KOPT-K1 (cell line): ENCODE measurements around the gene RASA2.

Source experiments
- H3K27ac ChIP-seq: fragments of 200-600 bp; sonication (generic); 2 replicates; pipeline ENCODE4 v1.5.1; 2016; ENCODE audit warnings: antibody characterized with exemption, mild to moderate bottlenecking, low read depth, low read length; ENCODE audit not compliant: poor library complexity, severe bottlenecking
- H3K36me3 ChIP-seq: fragments of 200-600 bp; sonication (generic); 2 replicates; pipeline ENCODE4 v1.5.1; 2017; ENCODE audit warnings: antibody characterized with exemption, mild to moderate bottlenecking, low read length, moderate library complexity; ENCODE audit not compliant: insufficient read depth
- H3K9me3 ChIP-seq: fragments of 200-600 bp; sonication (generic); 2 replicates; pipeline ENCODE4 v1.5.1; 2017; ENCODE audit warnings: antibody characterized with exemption, low read length, mild to moderate bottlenecking; ENCODE audit not compliant: insufficient read depth, poor library complexity, severe bottlenecking

RASA2 gene

GRCh38 chr3:141499284-141499683 lies 12.5 kb downstream of the RASA2 start:
- Histone ChIP-seq H3K27ac (peak overlapping the region; percentile 67), H3K9me3 (peaks cover 9% of the 10 kb centered on the region), H3K36me3 (peaks cover 20% of the 10 kb centered on the region)

GRCh38 chr3:141499965-141500364 lies 13.1 kb downstream of the RASA2 start:
- H3K9me3 ChIP-seq = peaks cover 9% of the 10 kb centered on the region
- H3K27ac ChIP-seq = peak overlapping the region; percentile 67
- H3K36me3 ChIP-seq = peaks cover 26% of the 10 kb centered on the region

GRCh38 chr3:141500397-141500796 lies 13.6 kb downstream of the RASA2 start:
- Histone ChIP-seq H3K9me3 (peaks cover 6% of the 10 kb centered on the region), H3K27ac (peak overlapping the region; percentile 67), H3K36me3 (peaks cover 29% of the 10 kb centered on the region)

GRCh38 chr3:141505166-141505565 lies 18.3 kb downstream of the RASA2 start:
- H3K9me3 ChIP-seq = no peaks in the 10 kb centered on the region
- H3K27ac ChIP-seq = no peak overlapping the region
- peaks cover 29% of the 10 kb centered on the region for H3K36me3 ChIP-seq

- Histone ChIP-seq H3K9me3 (no peaks in the 10 kb centered on the region), H3K27ac (no peak overlapping the region), H3K36me3 (peaks cover 29% of the 10 kb centered on the region)
Measured at GRCh38 chr3:141506071-141506470, 19.2 kb downstream of the RASA2 start.

GRCh38 chr3:141507392-141508066 lies 20.7 kb downstream of the RASA2 start:
- no peaks in the 10 kb centered on the region for H3K9me3 ChIP-seq
- H3K27ac ChIP-seq = peak overlapping the region; percentile 7
- peaks cover 25% of the 10 kb centered on the region for H3K36me3 ChIP-seq

- Histone ChIP-seq H3K9me3 (no peaks in the 10 kb centered on the region), H3K36me3 (peaks cover 27% of the 10 kb centered on the region), H3K27ac (no peak overlapping the region)
Measured at GRCh38 chr3:141508067-141508436, 21.2 kb downstream of the RASA2 start.

GRCh38 chr3:141511361-141511760 lies 24.5 kb downstream of the RASA2 start:
- Histone ChIP-seq H3K9me3 (no peaks in the 10 kb centered on the region), H3K36me3 (peaks cover 35% of the 10 kb centered on the region), H3K27ac (no peak overlapping the region)

GRCh38 chr3:141514382-141514781 lies 27.6 kb downstream of the RASA2 start:
- H3K9me3 ChIP-seq = peaks cover 11% of the 10 kb centered on the region
- peaks cover 64% of the 10 kb centered on the region for H3K36me3 ChIP-seq
- no peak overlapping the region for H3K27ac ChIP-seq

- peaks cover 88% of the 10 kb centered on the region for H3K36me3 ChIP-seq
- H3K27ac ChIP-seq = no peak overlapping the region
- H3K9me3 ChIP-seq = peaks cover 11% of the 10 kb centered on the region
Measured at GRCh38 chr3:141519587-141519986, 32.8 kb downstream of the RASA2 start.

GRCh38 chr3:141521781-141522180 lies 35.0 kb downstream of the RASA2 start:
- H3K36me3 ChIP-seq = peaks cover 82% of the 10 kb centered on the region
- H3K9me3 ChIP-seq = peaks cover 8% of the 10 kb centered on the region
- H3K27ac ChIP-seq = no peak overlapping the region

GRCh38 chr3:141523615-141524375 lies 37.0 kb downstream of the RASA2 start:
- H3K36me3 ChIP-seq = peaks cover 63% of the 10 kb centered on the region
- H3K27ac ChIP-seq = no peak overlapping the region
- H3K9me3 ChIP-seq = no peaks in the 10 kb centered on the region

- Histone ChIP-seq H3K27ac (no peak overlapping the region), H3K9me3 (no peaks in the 10 kb centered on the region), H3K36me3 (peaks cover 53% of the 10 kb centered on the region)
Measured at GRCh38 chr3:141524988-141525387, 38.2 kb downstream of the RASA2 start.

GRCh38 chr3:141525814-141526213 lies 39.0 kb downstream of the RASA2 start:
- H3K27ac ChIP-seq = no peak overlapping the region
- no peaks in the 10 kb centered on the region for H3K9me3 ChIP-seq
- H3K36me3 ChIP-seq = peaks cover 51% of the 10 kb centered on the region

- Histone ChIP-seq H3K36me3 (peaks cover 52% of the 10 kb centered on the region), H3K27ac (no peak overlapping the region), H3K9me3 (no peaks in the 10 kb centered on the region)
Measured at GRCh38 chr3:141526709-141527108, 39.9 kb downstream of the RASA2 start.

- Histone ChIP-seq H3K9me3 (peaks cover under 1% of the 10 kb centered on the region), H3K27ac (no peak overlapping the region)
Measured at GRCh38 chr3:141528800-141529199, 42.0 kb downstream of the RASA2 start.

More at GRCh38 chr3:141528800-141529199, 42.0 kb downstream of the RASA2 start:
- peaks cover 52% of the 10 kb centered on the region for H3K36me3 ChIP-seq
